Stimulated activated CD4-positive, alpha-beta T cell treated with anti-CD3 and anti-CD28 coated beads, Interleukin-2, amount 100 ng/mL, for 48 hours (primary cell): ENCODE data around the gene MICAL2.

Source experiments
- DNase-seq, 2 donors: peaks; one replicate each; pipeline ENCODE4 v3.0.0-alpha.2; 2020

The MICAL2 gene

GRCh38 chr11:12260731-12261521, 150.5 kb downstream of the MICAL2 start:
- no peak for DNase-seq

- DNase-seq: no peak
These were observed 151.2 kb downstream of the MICAL2 start for GRCh38 chr11:12261551-12261950.

- no peak for DNase-seq
These were observed 152.8 kb downstream of the MICAL2 start for GRCh38 chr11:12263141-12263693.

GRCh38 chr11:12264361-12264760, 154.0 kb downstream of the MICAL2 start:
- no peak for DNase-seq

GRCh38 chr11:12266132-12266531, 155.7 kb downstream of the MICAL2 start:
- no peak for DNase-seq

GRCh38 chr11:12266943-12267342, 156.6 kb downstream of the MICAL2 start:
- no peak for DNase-seq

GRCh38 chr11:12267921-12268320, 157.5 kb downstream of the MICAL2 start:
- DNase-seq: no peak

- no peak for DNase-seq
These were observed 158.7 kb downstream of the MICAL2 start for GRCh38 chr11:12269104-12269441.

- no peak for DNase-seq
These were observed 159.2 kb downstream of the MICAL2 start for GRCh38 chr11:12269446-12270214.

- DNase-seq: no peak
These were observed 159.9 kb downstream of the MICAL2 start for GRCh38 chr11:12270215-12270797.

- no peak for DNase-seq
These were observed 160.4 kb downstream of the MICAL2 start for GRCh38 chr11:12270817-12271216.

GRCh38 chr11:12271241-12271640, 160.9 kb downstream of the MICAL2 start:
- DNase-seq: no peak

GRCh38 chr11:12271826-12272366, 161.5 kb downstream of the MICAL2 start:
- no peak for DNase-seq

GRCh38 chr11:12272821-12273617, 162.6 kb downstream of the MICAL2 start:
- no peak for DNase-seq

- no peak for DNase-seq
These were observed 163.2 kb downstream of the MICAL2 start for GRCh38 chr11:12273618-12273995.

GRCh38 chr11:12274056-12274455, 163.7 kb downstream of the MICAL2 start:
- no peak for DNase-seq

- DNase-seq: no peak
These were observed 164.3 kb downstream of the MICAL2 start for GRCh38 chr11:12274558-12275197.

- DNase-seq: no peak
These were observed 165.4 kb downstream of the MICAL2 start for GRCh38 chr11:12275818-12276217.

GRCh38 chr11:12276356-12276755, 166.0 kb downstream of the MICAL2 start:
- DNase-seq: no peak

GRCh38 chr11:12276831-12277475, 166.6 kb downstream of the MICAL2 start:
- DNase-seq: no peak
